HG03196 (cell line): ENCODE data around the gene TRIM62.

Experiments used
- ATAC-seq: cut with Tn5 transposase; IDR thresholded peaks from one replicate; pipeline ENCODE4 v1.9.1; 2021; ENCODE audit not compliant: unreplicated experiment

TRIM62 gene

GRCh38 chr1:33181921-33182341 lies at the start of gene TRIM62:
Gene TRIM62, minus strand, starts transcription at chr1:33182043. Its CDS starts 611 bp downstream, at chr1:33181432.
- peak; percentile 43 for ATAC-seq

- no peak for ATAC-seq
Measured at GRCh38 chr1:33231166-33231565, 49.3 kb upstream of the TRIM62 start.

GRCh38 chr1:33228935-33229487 lies 47.2 kb upstream of the TRIM62 start:
- no peak for ATAC-seq

GRCh38 chr1:33225586-33225985 lies 43.7 kb upstream of the TRIM62 start:
- ATAC-seq = no peak

- no peak for ATAC-seq
Measured at GRCh38 chr1:33224166-33224707, 42.4 kb upstream of the TRIM62 start.

- no peak for ATAC-seq
Measured at GRCh38 chr1:33222381-33222780, 40.5 kb upstream of the TRIM62 start.

- ATAC-seq = no peak
Measured at GRCh38 chr1:33221385-33221758, 39.5 kb upstream of the TRIM62 start.

GRCh38 chr1:33220676-33221384 lies 39.0 kb upstream of the TRIM62 start:
- no peak for ATAC-seq

- no peak for ATAC-seq
Measured at GRCh38 chr1:33219886-33220661, 38.2 kb upstream of the TRIM62 start.

GRCh38 chr1:33211972-33212371 lies 30.1 kb upstream of the TRIM62 start:
- ATAC-seq = no peak

GRCh38 chr1:33206340-33206739 lies 24.5 kb upstream of the TRIM62 start:
- no peak for ATAC-seq

GRCh38 chr1:33195556-33195955 lies 13.7 kb upstream of the TRIM62 start:
- no peak for ATAC-seq

- ATAC-seq = no peak
Measured at GRCh38 chr1:33191731-33192275, 10.0 kb upstream of the TRIM62 start.

- ATAC-seq = no peak
Measured at GRCh38 chr1:33190701-33191100, 8.9 kb upstream of the TRIM62 start.

- ATAC-seq = no peak
Measured at GRCh38 chr1:33188572-33189275, 6.9 kb upstream of the TRIM62 start.

GRCh38 chr1:33186936-33187335 lies 5.1 kb upstream of the TRIM62 start:
- no peak for ATAC-seq

GRCh38 chr1:33185541-33185940 lies 3.7 kb upstream of the TRIM62 start:
- no peak for ATAC-seq

- no peak for ATAC-seq
Measured at GRCh38 chr1:33183306-33183705, 1.5 kb upstream of the TRIM62 start.

- no peak for ATAC-seq
Measured at GRCh38 chr1:33182896-33183295, 1.1 kb upstream of the TRIM62 start.

GRCh38 chr1:33182401-33182841 lies 578 bp upstream of the TRIM62 start:
- ATAC-seq = no peak
